ENCODE measurements around the gene NYAP2.

Gene NYAP2

DNA sequence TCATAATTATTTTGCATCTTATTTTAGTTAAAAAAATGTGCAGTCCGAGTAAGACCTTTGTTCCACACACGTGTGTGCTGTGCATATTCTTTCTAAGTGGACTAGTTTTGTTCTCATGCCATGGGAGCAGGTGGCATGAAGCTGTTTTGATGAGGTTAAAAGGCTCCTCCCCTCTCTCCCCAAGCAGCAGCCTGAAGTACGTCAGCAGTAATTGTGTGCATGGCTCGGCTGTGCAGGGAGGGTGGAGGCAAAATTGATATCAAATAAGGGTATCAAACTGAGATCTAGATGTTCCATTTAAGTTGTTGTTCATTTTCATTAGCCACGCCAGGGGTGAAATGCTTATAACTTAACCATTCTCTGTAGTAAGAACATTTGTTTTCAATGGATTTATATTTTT, at the start of gene NYAP2:
Gene NYAP2 (plus strand): TSS at position 207 of the 400 bp plus-strand sequence. CDS start 9,171 bp downstream, outside the sequence.
- DNase-seq (ENCODE audit: low read depth), result no peak

DNA sequence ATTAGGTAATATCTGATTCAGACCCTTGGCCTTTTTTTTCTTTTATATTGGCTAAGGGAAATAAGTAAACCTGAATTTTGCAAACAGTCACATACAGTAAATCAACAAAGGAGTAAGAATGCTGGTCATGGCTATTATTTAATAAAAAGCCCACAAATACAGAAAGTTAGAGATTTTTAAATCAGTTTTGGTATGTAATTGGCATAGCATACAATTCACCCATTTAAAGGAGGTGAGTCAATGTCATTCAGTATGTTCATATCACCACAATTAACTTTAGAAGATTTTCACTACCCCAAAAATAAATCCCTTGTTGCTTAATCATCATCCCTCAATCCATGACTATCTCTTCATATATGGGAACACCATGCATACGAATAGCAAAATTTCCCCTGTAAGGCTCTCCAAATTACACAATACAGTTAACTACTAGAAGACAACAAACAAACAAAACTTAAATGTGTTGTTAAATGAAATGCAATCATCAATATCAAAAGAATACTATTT, 45.9 kb upstream of the NYAP2 start:
- DNase-seq (ENCODE audit: low read depth), result no peak

DNA sequence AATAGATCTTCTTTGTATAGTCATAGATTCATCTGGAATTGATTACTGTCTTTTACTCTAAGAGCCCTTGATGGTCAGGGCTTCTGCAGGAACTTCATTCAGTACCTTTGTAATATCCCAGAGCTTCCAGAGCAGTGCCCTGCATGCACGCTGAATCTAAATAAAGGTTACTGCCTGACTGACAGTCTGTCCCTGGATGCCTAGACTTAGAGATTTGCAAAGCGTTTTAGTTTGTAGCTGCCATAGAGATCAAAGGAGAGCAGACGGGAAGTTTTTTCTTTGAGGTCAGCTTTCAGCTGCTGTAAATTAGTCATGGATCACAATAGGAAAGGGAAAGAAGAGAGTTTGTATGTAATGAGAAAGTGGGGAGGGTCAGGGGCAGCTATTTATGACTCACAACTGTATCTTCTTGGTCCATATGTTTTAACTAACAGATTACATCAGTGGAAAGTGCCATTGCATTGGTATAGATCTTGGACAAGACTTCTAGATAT, 45.2 kb upstream of the NYAP2 start:
- DNase-seq (ENCODE audit: low read depth), result no peak

DNA sequence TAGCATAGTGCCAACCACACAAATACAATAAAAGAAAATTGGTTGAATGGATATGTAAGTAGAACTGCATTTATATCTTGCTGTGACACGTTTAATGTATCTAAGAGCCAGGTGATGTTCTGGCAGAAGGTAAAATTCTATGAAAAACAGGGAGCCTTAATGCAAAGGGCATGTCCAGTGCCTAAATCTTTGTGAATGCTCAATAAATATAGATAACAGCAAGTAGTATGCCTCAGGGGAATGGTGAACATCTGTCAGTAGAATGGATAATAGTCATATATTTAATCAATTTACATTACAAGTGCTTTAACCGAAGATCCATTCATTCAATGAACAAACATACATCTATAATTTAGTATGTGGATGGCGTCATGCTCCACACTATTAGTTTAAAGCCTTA, 43.7 kb upstream of the NYAP2 start:
- no peak for DNase-seq (ENCODE audit: low read depth)

DNA sequence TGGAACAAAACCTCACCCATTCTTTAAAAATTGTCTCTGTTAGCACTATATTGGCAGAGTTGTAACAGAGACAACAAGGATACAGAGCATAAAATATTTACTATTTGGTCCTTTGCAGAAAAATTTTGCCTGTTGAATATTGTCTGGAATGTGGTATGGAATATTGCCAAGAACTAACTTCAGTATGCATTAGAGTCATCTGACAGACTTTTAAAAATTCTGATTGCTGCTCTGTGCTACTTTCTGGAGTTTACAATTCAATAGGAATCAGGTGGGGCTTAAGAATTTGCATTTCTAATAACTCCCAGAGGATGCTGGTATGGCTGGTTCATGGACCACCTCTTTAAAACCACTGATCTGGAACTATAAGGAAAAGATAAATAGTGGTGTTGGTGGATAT, 32.8 kb upstream of the NYAP2 start:
- DNase-seq (ENCODE audit: low read depth), result no peak

DNA sequence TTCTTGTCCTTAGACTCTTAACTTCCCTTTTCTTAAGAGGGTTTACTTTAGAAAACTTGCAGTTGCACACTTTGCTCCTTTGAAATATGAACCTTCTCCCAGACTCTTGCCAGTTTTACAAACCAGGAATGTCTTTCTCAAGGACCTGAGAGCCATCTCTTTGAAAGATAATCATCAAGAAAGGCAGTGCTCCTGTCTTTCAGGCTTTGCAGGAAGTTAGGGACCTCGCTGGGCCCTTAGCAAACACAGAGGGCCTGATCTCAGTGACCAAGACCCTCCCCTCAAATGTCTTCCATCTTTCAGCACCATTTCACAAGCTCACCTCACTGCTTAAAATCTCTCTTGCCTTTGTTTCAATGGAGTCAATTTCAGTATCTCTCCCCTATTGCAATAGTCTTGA, 32.0 kb upstream of the NYAP2 start:
- DNase-seq (ENCODE audit: low read depth), result no peak

DNA sequence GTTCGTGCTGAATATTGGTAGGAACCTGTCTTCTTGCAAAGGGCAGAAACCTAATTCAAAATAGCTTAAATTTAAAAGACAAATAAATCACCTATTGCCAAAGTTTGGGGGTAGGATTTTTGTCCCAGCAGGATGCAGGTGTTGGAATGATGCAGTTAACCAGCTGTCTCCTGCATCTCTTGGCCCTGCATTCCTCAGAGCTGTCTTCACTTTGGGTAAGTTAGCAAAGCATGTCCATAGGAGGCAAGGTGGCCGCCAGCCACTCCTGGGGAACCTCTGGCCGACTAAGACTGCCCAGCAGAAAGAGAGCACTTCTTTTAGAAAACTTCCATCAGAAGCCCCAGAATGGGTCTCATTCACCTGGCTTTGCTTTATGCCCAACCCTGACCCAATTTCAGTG, 20.5 kb upstream of the NYAP2 start:
- no peak for DNase-seq (ENCODE audit: low read depth)

DNA sequence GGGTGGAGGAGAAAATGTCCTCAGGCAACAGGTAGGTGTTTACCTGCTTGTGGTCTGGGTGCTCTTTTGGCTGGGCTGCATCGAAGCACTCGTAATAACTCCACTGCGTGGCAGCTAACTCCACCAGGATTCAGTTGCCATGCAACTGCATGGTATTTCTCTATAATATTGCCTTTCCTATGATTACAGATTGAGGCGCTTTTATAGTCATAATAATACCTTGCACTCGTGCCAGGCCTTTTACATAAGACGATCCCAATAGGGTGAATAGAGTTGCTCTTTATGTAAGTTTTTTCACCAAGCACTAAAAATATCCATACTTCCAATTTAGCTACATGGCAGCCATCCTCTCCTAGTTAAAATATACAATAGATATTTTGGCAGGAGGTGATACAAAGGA, 19.7 kb upstream of the NYAP2 start:
- DNase-seq (ENCODE audit: low read depth), result no peak

DNA sequence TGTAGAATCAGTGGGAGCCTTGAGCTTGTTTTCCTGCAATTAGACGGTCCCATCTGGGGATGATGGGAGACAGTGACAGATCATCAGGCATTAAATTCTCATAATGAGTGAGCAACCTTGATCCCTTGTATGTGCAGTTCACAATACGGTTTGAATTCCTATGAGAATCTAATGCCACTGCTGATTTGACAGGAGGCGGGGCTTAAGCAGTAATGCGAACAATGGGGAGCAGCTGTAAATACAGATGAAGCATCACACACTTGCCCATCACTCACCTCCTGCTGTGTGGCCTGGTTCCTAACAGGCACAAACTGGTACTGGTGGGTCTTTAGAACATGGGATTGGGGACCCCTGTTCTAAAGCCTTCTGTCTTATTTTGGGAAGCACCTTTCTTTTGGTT, 17.9 kb upstream of the NYAP2 start:
- no peak for DNase-seq (ENCODE audit: low read depth)

DNA sequence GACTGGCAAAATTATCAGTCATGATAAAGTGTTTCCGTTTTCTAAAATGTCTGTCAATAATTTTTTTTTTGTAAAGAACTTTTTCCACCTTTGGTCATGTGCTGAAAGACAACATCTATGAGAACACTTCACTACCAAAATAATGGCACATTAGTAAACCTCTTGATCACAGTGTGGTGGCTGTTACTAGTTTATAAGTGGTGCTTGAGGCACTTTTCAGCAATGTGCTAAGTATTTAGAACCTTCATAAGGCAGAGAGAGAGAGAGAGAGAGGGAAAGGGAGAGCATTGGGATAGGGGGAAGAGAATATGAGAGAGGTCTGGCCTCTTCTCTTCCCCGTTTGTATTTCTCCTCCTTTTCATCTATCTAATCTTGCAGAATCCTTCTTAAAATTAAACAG, 1.1 kb upstream of the NYAP2 start:
- no peak for DNase-seq (ENCODE audit: low read depth)

DNA sequence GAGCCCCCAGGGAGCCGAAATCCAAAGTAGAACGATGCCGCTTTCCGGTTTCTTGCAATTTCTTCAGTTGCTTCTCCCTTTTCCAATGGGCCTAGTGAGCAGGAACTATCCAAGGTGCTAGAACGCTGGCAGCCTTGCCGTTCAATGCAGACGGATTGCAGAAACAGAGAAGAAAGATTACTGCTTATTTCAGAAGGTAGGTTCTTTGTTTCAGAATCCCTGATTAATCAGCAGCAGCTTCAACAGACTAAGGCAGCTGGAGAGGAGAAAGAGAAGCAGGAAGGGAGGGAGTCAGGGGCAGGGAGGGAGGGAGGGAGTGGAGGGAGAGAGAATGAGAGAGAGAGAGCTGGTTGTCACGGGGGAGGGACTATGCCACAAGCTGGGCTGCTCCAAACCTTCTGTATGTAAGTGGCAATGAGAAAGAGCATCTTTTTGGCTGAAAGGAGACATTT, 576 bp downstream of the NYAP2 start:
- DNase-seq (ENCODE audit: low read depth), result no peak

DNA sequence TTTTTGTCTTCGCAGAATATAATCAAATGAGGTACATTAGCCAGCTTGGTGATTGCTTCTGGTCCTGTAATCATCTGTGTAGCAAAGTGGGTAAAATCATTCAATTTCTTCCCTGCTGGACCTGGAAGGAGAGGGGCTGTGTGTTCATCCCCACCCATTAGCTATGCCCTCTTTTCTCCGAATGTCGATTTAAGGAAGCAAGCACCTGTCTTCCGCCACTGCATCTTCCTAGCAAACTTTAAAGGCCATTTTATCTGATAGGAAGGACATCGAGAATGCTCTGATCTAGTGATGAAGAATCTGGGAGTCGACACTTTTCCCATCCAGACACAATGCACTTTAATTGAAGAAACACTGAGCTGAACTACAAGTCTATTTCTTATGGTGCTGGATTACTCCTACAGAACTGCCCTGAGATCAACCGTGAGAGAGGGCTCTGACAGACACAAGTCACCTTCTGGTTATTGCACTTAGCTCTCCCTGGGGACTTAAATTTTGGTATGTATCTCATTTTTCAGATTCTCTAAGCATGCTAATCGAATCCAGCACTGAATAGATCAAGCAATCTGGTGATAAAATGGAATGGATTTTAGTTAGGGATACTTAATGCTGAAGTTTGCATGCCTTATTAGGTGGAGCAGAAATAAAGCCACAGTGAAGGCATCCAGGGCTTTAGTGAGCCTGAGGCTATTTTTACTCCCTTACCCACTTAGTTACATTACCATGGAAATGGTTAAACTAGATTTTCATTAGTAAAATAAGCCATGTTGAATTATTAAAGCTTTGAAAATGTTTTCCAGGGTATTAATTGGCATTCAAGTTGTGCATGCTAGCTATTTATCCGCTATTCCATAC, 1.3 kb downstream of the NYAP2 start:
- DNase-seq (ENCODE audit: low read depth), result no peak

DNA sequence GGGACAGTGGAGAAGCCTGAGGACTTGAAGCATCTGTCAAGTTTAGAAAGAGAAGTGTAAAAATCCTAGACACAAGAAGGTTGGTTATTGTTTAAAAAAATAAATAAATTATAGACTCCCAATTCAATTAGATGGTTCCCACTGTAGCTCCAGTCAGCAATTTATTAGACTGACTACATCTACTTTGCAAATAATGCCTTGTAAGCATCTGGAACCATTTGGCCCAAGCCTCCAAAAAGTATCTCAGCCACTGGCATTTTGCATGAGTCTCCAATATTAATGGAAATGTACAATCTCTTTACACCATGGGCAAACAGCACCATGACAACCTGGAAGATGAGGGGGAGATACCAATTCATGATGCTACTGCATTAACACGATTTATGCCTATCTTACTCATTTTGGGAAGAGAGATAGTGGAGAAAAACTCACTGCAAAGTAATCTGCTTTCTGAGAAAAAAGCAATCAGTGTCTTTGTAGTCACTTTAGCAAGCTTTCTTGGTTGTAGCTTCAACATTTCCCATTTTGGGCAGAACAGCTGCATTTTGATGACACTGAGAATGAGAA, 2.8 kb downstream of the NYAP2 start:
- DNase-seq (ENCODE audit: low read depth), result no peak

DNA sequence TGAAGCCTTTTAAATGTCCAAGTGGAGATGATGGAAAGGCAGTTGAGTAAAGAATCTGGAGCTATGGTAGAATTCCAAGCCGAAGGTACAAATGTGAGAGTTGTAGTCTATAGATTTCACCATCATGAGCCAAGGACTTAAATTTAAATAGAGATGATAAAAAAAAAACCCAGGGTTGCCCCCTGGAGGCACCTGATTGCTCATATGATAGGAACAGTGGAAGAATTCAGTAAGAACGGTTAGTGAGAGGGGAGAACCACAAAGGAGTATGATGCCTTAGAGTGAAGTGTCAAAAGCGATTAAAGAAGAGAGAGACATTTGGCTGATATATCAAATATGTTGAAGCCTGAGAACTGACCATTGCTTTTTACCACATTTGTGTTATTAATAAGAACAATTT, 11.9 kb downstream of the NYAP2 start:
- no peak for DNase-seq (ENCODE audit: low read depth)

DNA sequence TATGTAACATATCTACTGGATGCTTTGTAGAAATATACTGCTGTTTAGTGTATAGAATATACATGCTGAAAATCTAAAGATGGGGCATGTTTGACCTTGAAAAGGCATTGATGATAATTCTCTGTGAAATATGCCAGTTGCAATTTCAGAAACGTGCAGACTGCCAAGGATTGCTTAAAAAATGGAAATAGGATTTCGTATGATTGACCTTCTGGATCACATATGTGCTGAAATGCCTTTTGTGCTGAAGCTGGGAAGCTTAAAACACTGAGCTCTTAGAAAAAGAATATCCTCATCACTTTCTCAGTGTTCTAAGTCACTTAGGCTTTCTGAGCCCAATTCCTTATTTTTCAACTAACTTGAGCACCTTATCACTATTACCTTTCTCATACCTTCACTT, 14.3 kb downstream of the NYAP2 start:
- no peak for DNase-seq (ENCODE audit: low read depth)

DNA sequence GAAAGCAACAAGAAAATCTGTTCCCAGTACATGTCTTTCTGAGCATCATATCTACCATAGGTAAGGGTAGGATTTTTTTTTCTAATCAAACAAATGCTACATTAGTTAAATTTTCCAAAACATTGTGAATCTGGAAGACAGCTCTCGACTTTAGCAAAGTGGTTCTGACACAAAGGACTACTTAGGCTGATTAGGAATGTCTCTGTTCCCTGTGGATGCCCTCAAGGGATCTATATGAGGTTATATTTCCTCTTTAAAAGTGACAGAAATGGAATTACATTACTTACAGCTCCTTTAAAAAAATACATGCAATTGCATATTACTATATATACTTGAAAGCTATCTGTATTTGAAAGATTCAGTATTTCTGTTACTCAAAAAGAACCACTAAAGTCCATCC, 15.4 kb downstream of the NYAP2 start:
- no peak for DNase-seq (ENCODE audit: low read depth)

DNA sequence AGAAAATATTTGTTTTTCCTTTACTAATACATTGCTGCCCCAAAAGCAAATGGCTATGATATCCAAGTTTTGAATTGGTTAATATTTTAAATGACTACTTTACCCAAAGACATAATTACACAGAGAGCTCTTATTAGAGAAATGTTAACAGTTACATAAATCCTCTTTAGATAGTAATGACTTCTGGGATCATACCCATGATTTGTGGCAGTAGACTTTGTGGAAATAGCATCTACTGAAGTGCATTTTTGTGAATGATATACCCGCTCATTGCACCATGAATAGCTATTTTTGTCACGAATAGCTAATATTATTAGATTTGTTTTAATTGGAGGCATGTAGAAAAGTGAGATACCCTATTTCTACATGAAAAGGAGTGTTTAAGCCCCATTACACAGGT, 15.8 kb downstream of the NYAP2 start:
- no peak for DNase-seq (ENCODE audit: low read depth)

DNA sequence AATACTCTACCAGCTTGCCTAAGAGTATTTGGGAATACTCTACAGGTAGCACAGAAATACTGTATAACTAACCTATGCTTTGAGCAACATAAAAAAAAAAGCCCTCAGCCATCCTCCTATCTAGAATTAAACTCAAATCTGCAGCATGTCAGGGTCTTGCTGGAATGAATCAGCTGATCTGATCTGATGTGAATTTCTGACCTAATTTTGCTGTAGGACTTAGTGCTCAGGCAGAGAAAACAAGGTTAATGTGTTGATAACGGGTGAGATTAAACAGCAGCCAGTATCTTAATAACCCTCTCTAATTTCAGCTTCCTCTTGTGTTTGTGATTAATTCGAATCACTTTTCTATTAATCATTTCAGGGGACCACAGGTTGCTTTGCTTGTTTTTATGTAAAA, 16.3 kb downstream of the NYAP2 start:
- DNase-seq (ENCODE audit: low read depth), result no peak

DNA sequence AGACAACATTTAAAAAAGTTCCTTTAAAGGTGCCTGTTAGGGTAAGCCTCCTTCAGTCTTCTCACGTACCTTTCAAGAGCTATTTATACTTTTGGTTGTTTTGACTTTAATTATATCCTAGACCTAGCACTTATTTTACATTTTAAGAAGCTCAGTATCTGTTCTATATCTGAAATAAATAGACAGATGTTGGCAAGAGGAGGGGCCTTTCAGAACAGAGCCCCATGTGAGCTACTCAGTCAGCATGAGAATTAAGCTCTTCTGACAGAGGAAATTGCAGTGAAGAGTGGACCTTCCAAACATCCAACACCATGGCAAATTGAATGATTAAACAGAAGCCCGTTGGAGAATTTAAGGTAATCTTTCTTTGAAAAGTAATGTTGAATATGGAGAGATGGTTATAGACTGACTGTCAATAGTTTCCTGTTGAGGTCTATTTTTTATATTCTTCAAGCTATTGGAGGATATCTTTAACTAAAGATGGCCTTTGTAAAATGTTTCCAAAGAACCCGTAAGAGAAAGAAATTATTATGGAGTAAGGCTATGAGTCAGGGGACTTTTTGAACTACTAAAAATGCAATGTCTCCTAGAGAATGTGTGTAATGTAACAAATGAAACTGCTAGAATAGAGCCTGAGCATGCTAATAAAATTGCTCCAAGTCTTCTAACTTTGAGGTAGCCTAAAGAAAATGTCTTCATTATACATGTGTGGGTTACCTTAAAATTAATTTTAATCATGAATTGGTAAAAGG, 17.3 kb downstream of the NYAP2 start:
- no peak for DNase-seq (ENCODE audit: low read depth)

DNA sequence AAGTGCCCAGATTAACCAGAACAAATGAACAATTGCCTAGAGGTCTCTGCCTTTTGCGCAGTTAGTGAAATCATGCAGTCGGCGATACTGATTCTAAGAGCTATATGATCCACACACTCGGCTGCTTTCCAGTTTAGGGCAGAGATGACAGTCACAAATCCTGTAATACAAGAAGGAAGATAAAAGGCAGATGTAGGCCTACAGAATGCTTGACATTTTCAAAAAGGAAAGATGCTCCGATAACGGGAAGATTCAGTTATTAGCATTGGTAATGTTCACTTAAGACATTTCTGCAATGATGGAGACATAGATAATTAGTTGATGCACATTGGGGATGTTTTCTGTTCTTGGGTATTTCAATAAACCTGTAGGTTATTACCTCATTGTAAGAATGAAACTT, 19.5 kb downstream of the NYAP2 start:
- no peak for DNase-seq (ENCODE audit: low read depth)

DNA sequence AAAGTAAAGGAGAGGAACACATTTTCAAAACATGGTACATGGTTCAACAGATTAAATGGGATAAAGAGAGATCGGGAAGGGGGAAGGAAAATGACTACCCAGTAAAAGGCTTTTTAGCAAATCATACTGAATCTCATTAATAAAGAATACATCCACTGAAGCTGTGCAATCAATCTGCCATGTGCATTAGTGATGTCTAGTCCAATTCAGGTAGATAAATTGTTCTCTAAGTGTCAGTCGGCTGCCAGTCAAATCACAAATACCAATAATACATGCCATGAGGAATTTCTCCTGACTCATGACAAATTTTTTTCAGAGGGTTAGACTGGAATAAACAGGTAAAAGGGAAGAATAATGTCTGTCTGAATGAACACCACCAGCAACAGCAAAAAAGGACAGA, 22.6 kb downstream of the NYAP2 start:
- DNase-seq (ENCODE audit: low read depth), result no peak

DNA sequence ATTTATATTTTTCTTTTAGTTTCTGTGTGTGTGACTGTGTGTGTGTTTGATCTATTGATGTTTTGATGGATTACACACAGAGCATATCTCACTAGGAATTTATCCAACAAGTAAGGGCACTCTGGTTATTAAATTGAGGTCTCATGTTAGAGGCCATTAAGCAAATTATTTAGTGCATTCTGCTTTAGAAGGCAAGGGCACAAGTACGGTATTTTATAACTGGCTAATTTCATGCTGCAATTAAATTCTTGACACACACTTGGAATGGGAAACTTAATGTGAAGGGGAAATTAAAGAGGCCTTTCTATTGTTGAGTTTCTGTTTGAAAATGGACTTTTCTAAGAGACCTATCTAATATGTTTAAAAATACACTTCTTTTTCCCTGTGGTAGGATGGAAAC, 25.8 kb downstream of the NYAP2 start:
- DNase-seq (ENCODE audit: low read depth), result no peak

DNA sequence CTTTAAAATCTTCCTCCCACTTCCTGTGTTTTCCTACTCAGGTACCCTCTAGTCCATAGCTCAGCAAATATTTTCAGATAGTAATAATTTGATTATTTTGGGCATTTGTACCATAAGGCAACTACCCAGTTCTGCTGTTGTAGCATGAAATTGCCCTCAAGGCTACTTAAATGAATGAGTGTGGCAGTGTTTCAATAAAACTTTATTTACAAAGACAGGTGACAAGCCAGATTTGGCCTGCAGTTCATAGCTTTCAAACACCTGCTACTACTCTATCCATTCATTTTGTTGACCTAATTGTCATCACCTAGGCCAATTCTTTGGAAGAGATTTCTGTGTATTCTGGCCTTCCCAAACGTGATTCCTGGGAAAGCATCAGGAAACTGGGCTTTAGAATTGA, 28.9 kb downstream of the NYAP2 start:
- DNase-seq (ENCODE audit: low read depth), result no peak
